Omental fat pad (tissue), 4 donors: ENCODE data around the gene NTMT1. TPM values are rescaled to one million over a fixed set of nuclear protein-coding genes. Genes with fewer than 3 reads are reported as not detected.

Experiments used
- ATAC-seq: fragments of 150-250 bp; one replicate; pipeline ENCODE4 v1.9.1; 2016; ENCODE audit warnings: mild to moderate bottlenecking, moderate library complexity; ENCODE audit not compliant: low FRiP score
- DNase-seq: peaks from one replicate; pipeline ENCODE4 v3.0.0-alpha.2; 2019; ENCODE audit warnings: low spot score
- total RNA-seq, 4 donors: library from RNA; depleted of rRNA; stranded (reverse); fragments of >200 nt; gene quantifications; one replicate each; pipeline ENCODE4 v1.1.0, GENCODE V29; 2016
- TF ChIP-seq, protein P1 (sequence below), 3 donors: fragments of 450-650 bp; IDR thresholded peaks; one replicate each; pipeline ENCODE4 v1.5.1; 2016 to 2017; ENCODE audit warnings: antibody characterized with exemption in 3 of 3, mild to moderate bottlenecking in 3 of 3, moderate library complexity in 2 of 3

NTMT1 gene
- total RNA-seq, 4 donors from 2014 or later, result 15.8 to 37.9 (median 20.3) TPM

DNA sequence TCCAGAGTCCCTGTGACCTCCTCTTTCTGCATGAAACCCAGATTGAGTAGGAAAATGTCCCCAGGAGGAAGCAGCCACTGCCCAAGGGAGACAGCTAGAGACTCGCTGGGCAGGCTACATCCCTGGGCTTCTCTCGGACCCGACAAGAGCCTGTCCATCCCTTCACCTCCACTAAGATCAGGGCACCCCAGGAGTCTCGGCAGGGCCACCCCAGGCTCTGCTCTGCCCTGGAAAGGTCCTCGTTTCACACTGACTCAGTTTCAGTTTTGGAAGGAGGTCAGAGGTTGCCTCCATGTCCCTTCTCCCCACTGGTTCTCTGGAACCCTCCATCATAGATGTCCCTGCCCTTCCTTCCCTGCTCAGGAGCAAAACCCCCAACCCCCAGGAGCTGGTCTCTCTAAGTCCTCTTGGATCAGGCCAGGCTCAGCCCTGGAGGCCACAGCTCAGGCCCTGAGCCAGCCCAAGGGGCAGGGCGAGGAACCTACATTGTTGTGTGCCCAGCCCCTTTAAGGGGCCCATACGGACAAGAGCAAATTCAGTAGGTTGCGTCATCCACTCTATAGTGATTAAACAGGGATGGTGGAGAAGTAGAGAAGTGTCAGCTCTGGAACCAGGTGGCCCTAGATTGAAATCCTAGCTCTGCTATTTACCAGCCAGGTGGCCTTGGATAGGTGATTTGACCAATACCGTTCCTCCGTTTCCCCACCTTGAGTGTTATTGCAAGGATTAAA lies 42.5 kb upstream of the NTMT1 start:
- no peak for ATAC-seq
- DNase-seq, result no peak
- TF ChIP-seq, protein P1, sequence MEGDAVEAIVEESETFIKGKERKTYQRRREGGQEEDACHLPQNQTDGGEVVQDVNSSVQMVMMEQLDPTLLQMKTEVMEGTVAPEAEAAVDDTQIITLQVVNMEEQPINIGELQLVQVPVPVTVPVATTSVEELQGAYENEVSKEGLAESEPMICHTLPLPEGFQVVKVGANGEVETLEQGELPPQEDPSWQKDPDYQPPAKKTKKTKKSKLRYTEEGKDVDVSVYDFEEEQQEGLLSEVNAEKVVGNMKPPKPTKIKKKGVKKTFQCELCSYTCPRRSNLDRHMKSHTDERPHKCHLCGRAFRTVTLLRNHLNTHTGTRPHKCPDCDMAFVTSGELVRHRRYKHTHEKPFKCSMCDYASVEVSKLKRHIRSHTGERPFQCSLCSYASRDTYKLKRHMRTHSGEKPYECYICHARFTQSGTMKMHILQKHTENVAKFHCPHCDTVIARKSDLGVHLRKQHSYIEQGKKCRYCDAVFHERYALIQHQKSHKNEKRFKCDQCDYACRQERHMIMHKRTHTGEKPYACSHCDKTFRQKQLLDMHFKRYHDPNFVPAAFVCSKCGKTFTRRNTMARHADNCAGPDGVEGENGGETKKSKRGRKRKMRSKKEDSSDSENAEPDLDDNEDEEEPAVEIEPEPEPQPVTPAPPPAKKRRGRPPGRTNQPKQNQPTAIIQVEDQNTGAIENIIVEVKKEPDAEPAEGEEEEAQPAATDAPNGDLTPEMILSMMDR (IDR thresholded peaks at IDR 0.05), result no peak

DNA sequence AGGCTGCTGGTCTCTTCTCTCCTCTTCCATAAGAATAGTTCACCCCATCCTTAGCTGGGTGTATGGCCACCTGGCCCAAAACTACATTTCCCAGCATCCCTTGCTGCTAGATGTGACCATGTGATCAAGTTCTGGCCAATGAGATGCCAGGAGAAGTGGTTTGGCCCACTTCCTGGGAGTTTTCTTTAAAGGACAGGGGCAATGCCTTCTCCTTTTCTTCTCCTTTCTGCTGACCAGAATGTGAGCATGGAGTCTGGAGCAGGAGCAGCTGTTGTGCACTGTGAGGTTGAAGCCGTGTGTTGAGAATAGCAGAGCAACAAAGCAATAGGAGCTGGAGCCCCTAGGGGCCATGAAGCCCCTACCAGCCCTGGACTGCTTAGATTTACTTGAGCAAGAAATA lies 41.8 kb upstream of the NTMT1 start:
- TF ChIP-seq, protein P1 (IDR thresholded peaks at IDR 0.05), result no peak
- DNase-seq, result no peak
- ATAC-seq, result peak; percentile 29

DNA sequence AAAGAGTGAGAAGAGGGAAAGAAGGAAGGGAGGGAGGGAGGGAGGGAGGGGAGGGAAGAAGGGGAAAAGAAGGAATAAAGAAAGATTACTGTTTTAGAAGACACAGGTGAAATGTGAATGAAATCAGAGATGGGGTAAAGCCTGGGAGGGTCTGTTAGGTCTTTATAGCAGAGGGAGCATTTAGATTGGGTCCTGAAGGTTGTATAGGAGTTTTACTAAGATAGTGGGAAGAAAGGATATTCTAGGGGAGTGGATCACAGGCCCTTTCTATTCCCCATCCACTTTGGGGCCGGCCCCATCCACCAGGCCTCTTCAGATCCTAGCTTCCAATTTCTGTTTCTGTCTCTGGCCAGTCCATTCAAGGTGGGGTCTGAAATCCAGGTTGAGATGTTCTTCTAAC lies 40.6 kb upstream of the NTMT1 start:
- TF ChIP-seq, protein P1 (IDR thresholded peaks at IDR 0.05), result no peak
- ATAC-seq, result no peak
- DNase-seq, result no peak

DNA sequence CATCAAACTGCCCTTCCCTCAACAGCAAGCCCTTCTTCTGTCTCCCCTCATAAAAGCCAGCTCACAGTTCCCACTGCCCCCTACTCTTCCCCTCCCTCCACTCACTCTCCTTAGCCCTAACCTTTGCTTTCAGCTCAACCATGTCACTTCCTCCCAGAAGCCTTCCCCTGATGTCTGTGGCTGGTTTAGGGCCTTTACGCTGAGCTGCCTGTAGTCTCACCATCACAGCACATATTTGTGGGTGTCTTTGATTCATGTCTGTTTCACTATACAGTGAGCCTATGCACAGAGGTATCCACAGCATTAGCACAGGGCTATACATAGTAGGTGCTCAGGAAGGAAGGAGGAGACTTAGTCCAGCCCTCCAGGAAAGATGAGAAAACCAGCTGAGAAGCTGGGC lies 39.7 kb upstream of the NTMT1 start:
- ATAC-seq (no peak), DNase-seq (no peak)
- TF ChIP-seq, protein P1 (IDR thresholded peaks at IDR 0.05), result no peak

DNA sequence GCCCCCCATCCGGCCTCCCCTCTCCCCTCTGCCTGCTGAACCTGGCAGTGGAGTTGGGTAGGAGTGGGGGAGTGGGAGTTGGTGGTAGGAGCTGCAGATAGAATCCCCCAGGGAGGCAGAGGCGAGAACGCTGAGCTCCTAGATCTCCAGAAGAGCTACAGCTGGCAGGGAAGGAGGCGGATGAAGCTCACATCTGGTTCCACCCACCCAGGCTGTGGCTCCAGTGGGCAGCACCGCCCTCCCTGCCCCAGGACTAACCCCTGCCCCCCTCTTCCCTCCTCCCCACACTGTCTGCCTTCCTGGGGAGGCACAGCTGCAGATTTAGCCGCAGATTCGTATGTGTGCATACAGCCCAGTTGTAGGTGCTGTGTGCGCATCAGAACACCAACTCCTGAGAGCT lies 39.3 kb upstream of the NTMT1 start:
- DNase-seq, result no peak
- no peak for ATAC-seq
- TF ChIP-seq, protein P1 (IDR thresholded peaks at IDR 0.05), result no peak

DNA sequence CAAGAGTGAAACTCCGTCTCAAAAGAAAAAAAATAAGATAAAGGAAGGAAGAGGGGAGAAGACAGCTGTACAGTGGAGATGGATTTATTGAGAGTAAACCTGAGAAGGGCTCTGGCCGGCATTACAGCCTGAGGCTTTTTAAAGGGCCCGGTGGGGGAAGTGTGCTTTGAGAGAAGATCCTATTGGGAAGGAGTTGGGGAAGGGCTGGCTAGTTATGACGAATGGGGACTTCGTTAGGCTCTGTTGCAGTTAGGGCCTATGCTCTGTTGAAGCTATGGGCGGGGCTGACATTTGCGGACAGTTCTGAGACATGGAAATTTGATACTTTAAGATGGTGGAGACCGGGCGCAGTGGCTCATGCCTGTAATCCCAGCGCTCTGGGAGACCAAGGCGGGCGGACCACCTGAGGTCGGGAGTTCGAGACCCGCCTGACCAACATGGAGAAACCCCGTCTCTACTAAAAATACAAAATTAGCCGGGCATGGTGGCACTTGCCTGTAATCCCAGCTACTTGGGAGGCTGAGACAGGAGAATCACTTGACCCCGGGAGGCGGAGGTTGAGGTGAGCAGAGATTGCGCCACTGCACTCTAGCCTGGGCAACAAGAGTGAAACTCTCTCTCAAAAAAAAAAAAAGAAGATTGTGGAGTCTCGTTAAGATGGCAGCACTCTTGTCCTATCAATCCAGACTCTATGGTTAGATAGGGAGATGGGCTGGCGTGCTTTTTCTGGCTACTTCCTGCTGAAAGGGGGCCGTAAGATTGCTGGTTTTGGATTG lies 38.3 kb upstream of the NTMT1 start:
- ATAC-seq (no peak), DNase-seq (no peak)
- TF ChIP-seq, protein P1 (IDR thresholded peaks at IDR 0.05), result no peak
